ENCODE measurements around the gene FAM217B.
A peak's percentile ranks its signal among the peaks of the same experiment; 100 is the strongest.

FAM217B gene

GRCh38 chr20:59940129-59940955 is at the start of gene FAM217B, which contains the start of gene PPP1R3D:
FAM217B (plus strand) TSS chr20:59940389; CDS start chr20:59943944, 3,555 bp downstream.
PPP1R3D (minus strand) TSS chr20:59940305; CDS start chr20:59939931, 374 bp downstream.
- Mint-ChIP-seq H3K27ac (peak within 1 kb of the TSS; percentile 95), H3K4me1 (ENCODE audit: low read depth) (peaks cover 51% of the 10 kb centered on the region), H3K36me3 (no peaks in the 10 kb centered on the region), H3K27me3 (no peaks in the 10 kb centered on the region), H3K4me3 (peak within 1 kb of the TSS; percentile 97), H3K9me3 (ENCODE audit: low read depth) (no peaks in the 10 kb centered on the region)

- Mint-ChIP-seq H3K27me3 (no peaks in the 10 kb centered on the region), H3K4me3 (no peak overlapping the region), H3K27ac (no peak overlapping the region), H3K36me3 (peaks cover 12% of the 10 kb centered on the region), H3K9me3 (ENCODE audit: low read depth) (peaks cover 3% of the 10 kb centered on the region), H3K4me1 (ENCODE audit: low read depth) (peaks cover 3% of the 10 kb centered on the region)
These were observed 48.6 kb upstream of the FAM217B start for GRCh38 chr20:59891581-59891980.

GRCh38 chr20:59895908-59896307 is 44.3 kb upstream of the FAM217B start:
- Mint-ChIP-seq H3K4me1 (ENCODE audit: low read depth) (peaks cover 3% of the 10 kb centered on the region), H3K4me3 (no peak overlapping the region), H3K27ac (no peak overlapping the region), H3K36me3 (peaks cover 8% of the 10 kb centered on the region), H3K27me3 (no peaks in the 10 kb centered on the region), H3K9me3 (ENCODE audit: low read depth) (no peaks in the 10 kb centered on the region)

- H3K27ac Mint-ChIP-seq = no peak overlapping the region
- no peaks in the 10 kb centered on the region for H3K9me3 Mint-ChIP-seq (ENCODE audit: low read depth)
- peaks cover 8% of the 10 kb centered on the region for H3K36me3 Mint-ChIP-seq
- H3K4me1 Mint-ChIP-seq (ENCODE audit: low read depth) = no peaks in the 10 kb centered on the region
- no peak overlapping the region for H3K4me3 Mint-ChIP-seq
- no peaks in the 10 kb centered on the region for H3K27me3 Mint-ChIP-seq
These were observed 37.7 kb upstream of the FAM217B start for GRCh38 chr20:59902470-59902869.

GRCh38 chr20:59903621-59904020 is 36.6 kb upstream of the FAM217B start:
- Mint-ChIP-seq H3K27me3 (peaks cover 1% of the 10 kb centered on the region), H3K36me3 (peaks cover 9% of the 10 kb centered on the region), H3K27ac (no peak overlapping the region), H3K4me1 (ENCODE audit: low read depth) (no peaks in the 10 kb centered on the region), H3K9me3 (ENCODE audit: low read depth) (no peaks in the 10 kb centered on the region), H3K4me3 (no peak overlapping the region)

GRCh38 chr20:59908855-59909254 is 31.3 kb upstream of the FAM217B start:
- Mint-ChIP-seq H3K27me3 (peaks cover 1% of the 10 kb centered on the region), H3K4me3 (no peak overlapping the region), H3K36me3 (peaks cover 2% of the 10 kb centered on the region), H3K9me3 (ENCODE audit: low read depth) (no peaks in the 10 kb centered on the region), H3K4me1 (ENCODE audit: low read depth) (no peaks in the 10 kb centered on the region), H3K27ac (no peak overlapping the region)

- Mint-ChIP-seq H3K4me3 (no peak overlapping the region), H3K4me1 (ENCODE audit: low read depth) (no peaks in the 10 kb centered on the region), H3K36me3 (peaks cover 2% of the 10 kb centered on the region), H3K27me3 (peaks cover 1% of the 10 kb centered on the region), H3K27ac (no peak overlapping the region), H3K9me3 (ENCODE audit: low read depth) (no peaks in the 10 kb centered on the region)
These were observed 29.1 kb upstream of the FAM217B start for GRCh38 chr20:59911041-59911440.

GRCh38 chr20:59912609-59913008 is 27.6 kb upstream of the FAM217B start:
- Mint-ChIP-seq H3K4me1 (ENCODE audit: low read depth) (no peaks in the 10 kb centered on the region), H3K27me3 (peaks cover under 1% of the 10 kb centered on the region), H3K9me3 (ENCODE audit: low read depth) (no peaks in the 10 kb centered on the region), H3K36me3 (peaks cover 1% of the 10 kb centered on the region), H3K27ac (no peak overlapping the region), H3K4me3 (no peak overlapping the region)

GRCh38 chr20:59920944-59921343 is 19.2 kb upstream of the FAM217B start:
- no peak overlapping the region for H3K27ac Mint-ChIP-seq
- H3K27me3 Mint-ChIP-seq = peaks cover 2% of the 10 kb centered on the region
- no peaks in the 10 kb centered on the region for H3K9me3 Mint-ChIP-seq (ENCODE audit: low read depth)
- peaks cover 2% of the 10 kb centered on the region for H3K36me3 Mint-ChIP-seq
- no peaks in the 10 kb centered on the region for H3K4me1 Mint-ChIP-seq (ENCODE audit: low read depth)
- no peak overlapping the region for H3K4me3 Mint-ChIP-seq

GRCh38 chr20:59923514-59923913 is 16.7 kb upstream of the FAM217B start:
- H3K36me3 Mint-ChIP-seq = peaks cover 2% of the 10 kb centered on the region
- no peak overlapping the region for H3K27ac Mint-ChIP-seq
- H3K4me1 Mint-ChIP-seq (ENCODE audit: low read depth) = no peaks in the 10 kb centered on the region
- H3K4me3 Mint-ChIP-seq = no peak overlapping the region
- peaks cover 2% of the 10 kb centered on the region for H3K27me3 Mint-ChIP-seq
- H3K9me3 Mint-ChIP-seq (ENCODE audit: low read depth) = no peaks in the 10 kb centered on the region

- Mint-ChIP-seq H3K4me1 (ENCODE audit: low read depth) (no peaks in the 10 kb centered on the region), H3K9me3 (ENCODE audit: low read depth) (no peaks in the 10 kb centered on the region), H3K4me3 (no peak overlapping the region), H3K27ac (no peak overlapping the region), H3K27me3 (peaks cover 2% of the 10 kb centered on the region), H3K36me3 (peaks cover under 1% of the 10 kb centered on the region)
These were observed 14.8 kb upstream of the FAM217B start for GRCh38 chr20:59925359-59925758.

- H3K9me3 Mint-ChIP-seq (ENCODE audit: low read depth) = no peaks in the 10 kb centered on the region
- H3K27ac Mint-ChIP-seq = no peak overlapping the region
- no peaks in the 10 kb centered on the region for H3K4me1 Mint-ChIP-seq (ENCODE audit: low read depth)
- peaks cover 2% of the 10 kb centered on the region for H3K27me3 Mint-ChIP-seq
- H3K4me3 Mint-ChIP-seq = no peak overlapping the region
- H3K36me3 Mint-ChIP-seq = no peaks in the 10 kb centered on the region
These were observed 14.3 kb upstream of the FAM217B start for GRCh38 chr20:59925899-59926298.

GRCh38 chr20:59931511-59932312 is 8.5 kb upstream of the FAM217B start:
- Mint-ChIP-seq H3K27me3 (no peaks in the 10 kb centered on the region), H3K4me3 (peak overlapping the region; percentile 80), H3K9me3 (ENCODE audit: low read depth) (no peaks in the 10 kb centered on the region), H3K4me1 (ENCODE audit: low read depth) (peaks cover 14% of the 10 kb centered on the region), H3K36me3 (peaks cover 2% of the 10 kb centered on the region), H3K27ac (peak overlapping the region; percentile 90)

GRCh38 chr20:59932616-59933295 is 7.4 kb upstream of the FAM217B start:
- Mint-ChIP-seq H3K9me3 (ENCODE audit: low read depth) (no peaks in the 10 kb centered on the region), H3K36me3 (peaks cover 2% of the 10 kb centered on the region), H3K4me1 (ENCODE audit: low read depth) (peaks cover 22% of the 10 kb centered on the region), H3K27ac (no peak overlapping the region), H3K4me3 (peak overlapping the region; percentile 68), H3K27me3 (no peaks in the 10 kb centered on the region)
